OCI-LY7 (cell line): Measurements from ENCODE around the gene MMP24OS. TPM values are rescaled to one million over a fixed set of nuclear protein-coding genes. Genes with fewer than 3 reads are reported as not detected.

ENCODE experiments used
- BruUV-seq: library from RNA; stranded (reverse); fragments of 400-500 nt; replicated peaks from 2 replicates; lab custom pipeline; 2021; lab: Mats Ljungman, UMichigan
- CTCF ChIA-PET: fragments of 300-600 bp; sonication (Branson Sonifier 250); formaldehyde crosslinking; loops from one replicate; lab custom pipeline; 2022; ENCODE audit warnings: antibody characterized with exemption; ENCODE audit not compliant: unreplicated experiment; lab: Charles Lee
- POLR2A ChIA-PET: fragments of 300-600 bp; sonication (Branson Sonifier 250); formaldehyde crosslinking; loops from one replicate; lab custom pipeline; 2022; ENCODE audit warnings: antibody characterized with exemption; lab: Charles Lee
- DNase-seq: peaks from one replicate; pipeline ENCODE4 v3.0.0-alpha.2; 2015; ENCODE audit warnings: low spot score
- H2AFZ ChIP-seq: fragments of 200-600 bp; sonication (generic), shearing (Covaris generic); 2 replicates; pipeline ENCODE4 v1.6.1; 2014; ENCODE audit warnings: mild to moderate bottlenecking, antibody characterized with exemption, low read length, moderate library complexity
- H3K27ac ChIP-seq: fragments of 200-600 bp; sonication (generic); 2 replicates; pipeline ENCODE4 v1.5.1; 2014; ENCODE audit warnings: mixed run types, low read depth, mild to moderate bottlenecking, moderate library complexity, low read length, inconsistent platforms; ENCODE audit not compliant: poor library complexity, severe bottlenecking
- H3K36me3 ChIP-seq: fragments of 200-600 bp; sonication (generic); 2 replicates; pipeline ENCODE4 v1.6.1; 2014; ENCODE audit warnings: mild to moderate bottlenecking, antibody characterized with exemption, low read length, moderate library complexity, mixed read lengths; ENCODE audit not compliant: insufficient read depth
- H3K4me1 ChIP-seq: fragments of 200-600 bp; sonication (generic); 2 replicates; pipeline ENCODE4 v1.5.1; 2014; ENCODE audit warnings: mild to moderate bottlenecking, low read length; ENCODE audit not compliant: insufficient read depth, poor library complexity, severe bottlenecking
- H3K4me2 ChIP-seq: fragments of 200-600 bp; sonication (generic); 2 replicates; pipeline ENCODE4 v1.6.1; 2014; ENCODE audit warnings: mild to moderate bottlenecking, low read length
- H3K4me3 ChIP-seq: fragments of 200-600 bp; sonication (generic); 2 replicates; pipeline ENCODE4 v1.5.1; 2014; ENCODE audit warnings: mild to moderate bottlenecking, low read depth, low read length; ENCODE audit not compliant: poor library complexity, severe bottlenecking
- H3K79me2 ChIP-seq: fragments of 200-600 bp; sonication (generic); 2 replicates; pipeline ENCODE4 v1.6.1; 2016; ENCODE audit warnings: low read depth, mild to moderate bottlenecking, low read length, moderate library complexity, mixed read lengths; ENCODE audit not compliant: insufficient read depth
- H3K9me2 ChIP-seq: fragments of 200-600 bp; sonication (generic); 2 replicates; pipeline ENCODE4 v1.6.1; 2016; ENCODE audit warnings: mild to moderate bottlenecking, low read length, mixed read lengths; ENCODE audit not compliant: insufficient read depth
- H3K9me3 ChIP-seq: fragments of 200-600 bp; sonication (generic); 2 replicates; pipeline ENCODE4 v1.6.1; 2014; ENCODE audit warnings: mild to moderate bottlenecking, mixed run types, low read length, mixed read lengths
- H4K20me1 ChIP-seq: fragments of 200-600 bp; sonication (generic); 2 replicates; pipeline ENCODE4 v1.6.1; 2014; ENCODE audit warnings: mild to moderate bottlenecking, antibody characterized with exemption, low read length, moderate library complexity, mixed read lengths; ENCODE audit not compliant: insufficient read depth
- CTCF ChIP-seq: fragments of 200-600 bp; sonication (generic); conservative IDR thresholded peaks from 2 replicates; pipeline ENCODE4 v1.5.1; 2014; ENCODE audit warnings: mild to moderate bottlenecking, antibody characterized with exemption, low read length, moderate library complexity, mixed read lengths
- EZH2phosphoT487 ChIP-seq: fragments of 200-600 bp; sonication (generic); IDR thresholded peaks from 2 replicates; pipeline ENCODE4 v1.6.1; 2018; ENCODE audit warnings: low read depth, borderline replicate concordance, mild to moderate bottlenecking, mixed run types, antibody characterized with exemption, low read length, moderate library complexity, mixed read lengths
- intact Hi-C: fragments of 100-400 bp; cut with micrococcal nuclease; formaldehyde crosslinking; loops from one replicate; pipeline ENCODE4 v1.10.0; 2022; ENCODE audit not compliant: unreplicated experiment
- total RNA-seq, 2 experiments: library from RNA; depleted of rRNA in 1 of 2; stranded (reverse); fragments of >200 nt in 1 of 2; shearing (Covaris generic) in 1 of 2; gene quantifications; 2 replicates each; pipeline ENCODE4 v1.2.3, GENCODE V29; 2014 to 2022

MMP24OS gene
- total RNA-seq, 2 experiments from 2014 or later = 14.8 to 44.6 TPM

DNA sequence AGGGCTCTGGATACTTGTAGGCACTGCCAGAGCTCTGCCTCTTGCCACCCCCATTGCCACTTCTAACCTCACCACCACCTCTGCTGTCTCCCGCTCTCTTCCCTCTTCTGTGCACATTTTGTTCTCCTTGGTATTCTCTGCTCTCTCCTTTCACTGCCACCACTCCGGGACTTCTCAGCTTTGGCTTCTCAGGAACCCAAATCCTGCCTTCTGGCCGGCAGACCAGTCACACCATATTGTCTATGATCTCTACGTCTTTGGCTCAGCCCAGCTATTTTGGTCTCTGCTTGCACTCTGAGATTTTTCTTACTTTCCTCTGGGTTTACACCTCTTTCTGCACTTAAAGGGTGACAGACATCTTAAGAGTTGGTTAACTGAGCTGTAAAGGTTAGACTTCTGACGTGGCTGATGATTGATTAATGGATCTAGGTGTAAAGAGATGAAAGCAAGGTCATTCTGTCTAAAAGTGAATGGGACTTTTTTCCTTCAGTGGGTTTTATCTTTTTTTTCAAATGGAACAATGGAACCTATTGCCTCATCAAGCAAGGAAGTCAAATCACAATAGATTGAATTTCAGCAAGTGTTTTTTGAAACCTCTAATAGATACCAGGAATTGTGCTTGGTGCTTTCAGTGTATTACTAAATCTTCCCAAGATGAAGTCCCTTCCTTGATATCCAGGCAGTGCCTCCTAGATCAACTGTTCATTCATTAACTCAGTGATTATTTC is 37.7 kb downstream of the MMP24OS start:
- DNase-seq = no peak
- H3K4me3 ChIP-seq = no peak overlapping the region
- H3K36me3 ChIP-seq = no peaks in the 10 kb centered on the region
- no peaks in the 10 kb centered on the region for H3K4me1 ChIP-seq
- no peak overlapping the region for H3K27ac ChIP-seq
- no peak overlapping the region for H3K4me2 ChIP-seq
- CTCF ChIA-PET = no interaction called here
- intact Hi-C loops = no loop called here
- H3K79me2 ChIP-seq = no peaks in the 10 kb centered on the region
- POLR2A ChIA-PET = no interaction called here
- no peaks in the 10 kb centered on the region for H3K9me3 ChIP-seq
- no TSS peak for BruUV-seq
- no peaks in the 10 kb centered on the region for H3K9me2 ChIP-seq
- TF ChIP-seq CTCF (no peak), EZH2phosphoT487 (no peak)
- no peaks in the 10 kb centered on the region for H4K20me1 ChIP-seq
- H2AFZ ChIP-seq = no peak overlapping the region

DNA sequence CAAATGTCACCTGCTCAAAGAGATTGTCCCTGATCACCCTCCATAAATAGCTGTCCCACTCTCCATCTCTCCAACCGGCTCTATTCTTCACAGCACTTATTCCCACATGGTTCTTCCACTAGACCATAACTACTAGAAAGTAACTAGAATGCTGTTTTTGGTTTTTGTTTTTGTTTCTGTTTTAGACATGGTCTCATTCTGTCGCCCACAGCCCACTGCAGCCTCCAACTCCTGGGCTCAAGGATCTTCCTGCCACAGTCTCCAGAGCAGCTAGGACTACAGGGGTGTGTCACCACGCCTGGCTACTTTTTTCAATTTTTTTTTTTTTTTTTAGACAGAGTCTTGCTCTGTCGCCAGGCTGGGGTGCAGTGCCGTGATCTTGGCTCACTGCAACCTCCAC is 39.2 kb downstream of the MMP24OS start:
- DNase-seq = no peak
- H3K4me1 ChIP-seq = no peaks in the 10 kb centered on the region
- no peaks in the 10 kb centered on the region for H3K9me2 ChIP-seq
- no peaks in the 10 kb centered on the region for H3K36me3 ChIP-seq
- POLR2A ChIA-PET = interaction anchor here (0.7 kb wide), 2 partner anchors 10 to 34 kb away, joined by 3 to 4 read pairs; no protein-coding TSS in a partner anchor
- no peaks in the 10 kb centered on the region for H3K9me3 ChIP-seq
- H3K4me2 ChIP-seq = no peak overlapping the region
- TF ChIP-seq CTCF (no peak), EZH2phosphoT487 (no peak)
- H3K27ac ChIP-seq = no peak overlapping the region
- no peaks in the 10 kb centered on the region for H4K20me1 ChIP-seq
- no TSS peak for BruUV-seq
- CTCF ChIA-PET = no interaction called here
- H3K79me2 ChIP-seq = no peaks in the 10 kb centered on the region
- no peak overlapping the region for H2AFZ ChIP-seq
- H3K4me3 ChIP-seq = no peak overlapping the region
- intact Hi-C loops = no loop called here

DNA sequence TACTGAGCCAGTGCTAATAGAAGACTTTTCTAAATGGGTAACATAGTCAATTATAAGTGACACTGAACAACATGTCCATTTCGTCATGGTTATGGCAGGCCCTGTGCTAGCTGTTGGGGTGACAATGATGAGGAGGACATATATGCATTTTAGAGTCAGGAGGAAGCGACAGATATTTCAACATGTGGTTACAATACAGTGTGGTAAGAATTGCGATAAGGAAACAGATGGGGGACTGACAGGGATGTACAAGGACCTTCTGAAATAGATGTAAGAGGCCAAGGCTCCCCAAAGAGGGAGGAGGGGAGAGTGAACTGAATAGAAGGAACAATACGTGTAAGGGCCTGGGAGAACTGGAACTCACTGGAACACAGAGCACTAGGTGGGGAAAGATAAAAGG is 39.8 kb downstream of the MMP24OS start:
- Histone ChIP-seq H3K36me3 (no peaks in the 10 kb centered on the region), H3K9me2 (no peaks in the 10 kb centered on the region), H2AFZ (no peak overlapping the region), H3K4me3 (no peak overlapping the region), H3K9me3 (no peaks in the 10 kb centered on the region), H3K79me2 (no peaks in the 10 kb centered on the region), H4K20me1 (no peaks in the 10 kb centered on the region), H3K4me2 (no peak overlapping the region), H3K27ac (no peak overlapping the region), H3K4me1 (no peaks in the 10 kb centered on the region)
- CTCF ChIA-PET = no interaction called here
- BruUV-seq = no TSS peak
- DNase-seq = no peak
- TF ChIP-seq CTCF (no peak), EZH2phosphoT487 (no peak)
- POLR2A ChIA-PET = no interaction called here
- intact Hi-C loops = no loop called here
